ENCODE results near the gene GCK.

GCK gene

GRCh38 chr7:44172803-44173424 is 16.3 kb downstream of the GCK start:
- no peak for TF ChIP-seq FOXP2 (optimal IDR thresholded peaks at IDR 0.05; ENCODE audit: borderline replicate concordance, extremely low read depth, extremely low read length, insufficient read depth)
- no peak for TF ChIP-seq TAF1 (IDR thresholded peaks at IDR 0.05; ENCODE audit: borderline replicate concordance, insufficient read depth, low read length)
- no peak for TF ChIP-seq POLR2AphosphoS5 (IDR thresholded peaks at IDR 0.05; ENCODE audit: low read depth, low read length)
- TF ChIP-seq REST (IDR thresholded peaks at IDR 0.05; ENCODE audit: insufficient read depth in 1 of 2, low read depth in 2 of 2, low read length in 2 of 2), result no peak
- TF ChIP-seq SIN3A (IDR thresholded peaks at IDR 0.05; ENCODE audit: borderline replicate concordance, insufficient read depth, low read length), result no peak

- no peak for TF ChIP-seq REST (IDR thresholded peaks at IDR 0.05; ENCODE audit: insufficient read depth in 1 of 2, low read depth in 2 of 2, low read length in 2 of 2)
- TF ChIP-seq SIN3A (IDR thresholded peaks at IDR 0.05; ENCODE audit: borderline replicate concordance, insufficient read depth, low read length), result no peak
- no peak for TF ChIP-seq FOXP2 (optimal IDR thresholded peaks at IDR 0.05; ENCODE audit: borderline replicate concordance, extremely low read depth, extremely low read length, insufficient read depth)
- TF ChIP-seq TAF1 (IDR thresholded peaks at IDR 0.05; ENCODE audit: borderline replicate concordance, insufficient read depth, low read length), result no peak
- TF ChIP-seq POLR2AphosphoS5 (IDR thresholded peaks at IDR 0.05; ENCODE audit: low read depth, low read length), result no peak
These were observed 16.9 kb downstream of the GCK start for GRCh38 chr7:44172352-44172751.

- TF ChIP-seq POLR2AphosphoS5 (IDR thresholded peaks at IDR 0.05; ENCODE audit: low read depth, low read length) (no peak), REST (IDR thresholded peaks at IDR 0.05; ENCODE audit: insufficient read depth in 1 of 2, low read depth in 2 of 2, low read length in 2 of 2) (no peak), FOXP2 (optimal IDR thresholded peaks at IDR 0.05; ENCODE audit: borderline replicate concordance, extremely low read depth, extremely low read length, insufficient read depth) (no peak), SIN3A (IDR thresholded peaks at IDR 0.05; ENCODE audit: borderline replicate concordance, insufficient read depth, low read length) (no peak), TAF1 (IDR thresholded peaks at IDR 0.05; ENCODE audit: borderline replicate concordance, insufficient read depth, low read length) (no peak)
These were observed 21.3 kb downstream of the GCK start for GRCh38 chr7:44167920-44168319.

- no peak for TF ChIP-seq POLR2AphosphoS5 (IDR thresholded peaks at IDR 0.05; ENCODE audit: low read depth, low read length)
- TF ChIP-seq FOXP2 (optimal IDR thresholded peaks at IDR 0.05; ENCODE audit: borderline replicate concordance, extremely low read depth, extremely low read length, insufficient read depth), result no peak
- TF ChIP-seq REST (IDR thresholded peaks at IDR 0.05; ENCODE audit: insufficient read depth in 1 of 2, low read depth in 2 of 2, low read length in 2 of 2), result no peak
- no peak for TF ChIP-seq TAF1 (IDR thresholded peaks at IDR 0.05; ENCODE audit: borderline replicate concordance, insufficient read depth, low read length)
- no peak for TF ChIP-seq SIN3A (IDR thresholded peaks at IDR 0.05; ENCODE audit: borderline replicate concordance, insufficient read depth, low read length)
These were observed 25.6 kb downstream of the GCK start for GRCh38 chr7:44163591-44163990.
